HepG2 (cell line): Measurements from ENCODE around the gene SH2B2. TPM values are rescaled to one million over a fixed set of nuclear protein-coding genes. Genes with fewer than 3 reads are reported as not detected.

Experiments used
- ATAC-seq: fragments of 200-7000 bp; cut with Tn5 transposase; 3 replicates; pipeline ENCODE4 v1.9.1; 2020; ENCODE audit warnings: mild to moderate bottlenecking, moderate library complexity
- BruUV-seq: library from RNA; stranded (reverse); fragments of 400-500 nt; replicated peaks from 2 replicates; lab custom pipeline; 2021; lab: Mats Ljungman, UMichigan
- CTCF ChIA-PET: fragments of 300-600 bp; formaldehyde crosslinking; extraction: SDS; loops from one replicate; lab custom pipeline; 2021; ENCODE audit warnings: low total read pairs, inconsistent platforms, low intra/inter-chr PET ratio; lab: Yijun Ruan, JAX
- POLR2A ChIA-PET: fragments of 350-600 bp; sonication (Branson Sonifier 250); formaldehyde crosslinking; loops from one replicate; lab custom pipeline; 2020; ENCODE audit warnings: antibody characterized with exemption, inconsistent platforms; lab: Yijun Ruan, JAX
- DNase-seq: peaks from one replicate; pipeline ENCODE4 v3.0.0-alpha.2; 2015; ENCODE audit warnings: low spot score
- FAIRE-seq: peaks from 3 replicates; lab custom pipeline; 2011; peaks lifted over from hg19 to GRCh38; lab: Jason Lieb, UNC
- H2AFZ ChIP-seq: one replicate; pipeline ENCODE4 v1.6.1; 2011; ENCODE audit warnings: low read length, inconsistent platforms
- H3K27ac ChIP-seq: fragments of 300-600 bp; 3 replicates; pipeline ENCODE4 v1.8.0; 2011; ENCODE audit warnings: mixed run types, mild to moderate bottlenecking, mixed read lengths, low read length, inconsistent platforms; ENCODE audit not compliant: insufficient read depth; ENCODE audit errors: extremely low read length
- H3K27me3 ChIP-seq, 2 experiments: fragments of 200-600 bp in 1 of 2; 2 replicates in 1 of 2; 3 replicates in 1 of 2; pipeline versions ENCODE4 v1.6.0 to v1.8.0; 2011; ENCODE audit warnings: low read length in 2 of 2, mild to moderate bottlenecking in 2 of 2, moderate library complexity in 2 of 2, inconsistent platforms in 1 of 2; ENCODE audit not compliant: insufficient read depth in 2 of 2, control insufficient read depth in 1 of 2
- H3K36me3 ChIP-seq, 2 experiments: fragments of 200-600 bp in 1 of 2; replicated peaks in 1 of 2; 2 replicates in 1 of 2; 3 replicates in 1 of 2; pipeline versions ENCODE4 v1.5.1 to v1.8.0; 2011; ENCODE audit warnings: low read length in 2 of 2, inconsistent platforms in 1 of 2; ENCODE audit not compliant: insufficient read depth in 2 of 2, control insufficient read depth in 1 of 2
- H3K4me1 ChIP-seq: 2 replicates; pipeline ENCODE4 v1.5.1; 2012; ENCODE audit warnings: low read length, inconsistent platforms; ENCODE audit not compliant: insufficient read depth
- H3K4me2 ChIP-seq: 2 replicates; pipeline ENCODE4 v1.6.0; 2011; ENCODE audit warnings: low read depth, low read length, inconsistent platforms
- H3K4me3 ChIP-seq, 3 experiments: fragments of 200-600 bp in 1 of 3; sonication (generic), shearing (Covaris generic) in 1 of 3; replicated peaks in 1 of 3; 2 replicates each; pipeline ENCODE4 v1.5.1; 2011 to 2016; ENCODE audit warnings: low read length in 3 of 3, inconsistent platforms in 2 of 3, low read depth in 2 of 3, mild to moderate bottlenecking in 2 of 3, control low read depth in 1 of 3, mixed read lengths in 1 of 3; ENCODE audit not compliant: insufficient read depth in 1 of 3
- H3K79me2 ChIP-seq: one replicate; pipeline ENCODE4 v1.6.1; 2011; ENCODE audit warnings: low read length, inconsistent platforms; ENCODE audit not compliant: insufficient read depth
- H3K9ac ChIP-seq: 2 replicates; pipeline ENCODE4 v1.6.0; 2011; ENCODE audit warnings: mild to moderate bottlenecking, low read depth, low read length, inconsistent platforms; ENCODE audit not compliant: insufficient read depth
- H3K9me3 ChIP-seq: 2 replicates; pipeline ENCODE4 v1.5.1; 2012; ENCODE audit warnings: mild to moderate bottlenecking, low read length
- H4K20me1 ChIP-seq: 2 replicates; pipeline ENCODE4 v1.6.0; 2011; ENCODE audit warnings: inconsistent platforms, mild to moderate bottlenecking, low read length, moderate library complexity; ENCODE audit not compliant: insufficient read depth
- DNMT3B ChIP-seq: conservative IDR thresholded peaks from 2 replicates; pipeline ENCODE4 v1.6.1; 2016; ENCODE audit warnings: missing biosample characterization, control low read depth
- ETV5 ChIP-seq: IDR thresholded peaks from 2 replicates; pipeline ENCODE4 v1.6.1; 2018; ENCODE audit warnings: missing biosample characterization, missing genetic modification reagents, inconsistent platforms, borderline replicate concordance
- HOXA3 ChIP-seq: sonication (generic); formaldehyde crosslinking; IDR thresholded peaks from 2 replicates; pipeline ENCODE4 v1.5.0; 2020; ENCODE audit warnings: missing genetic modification reagents
- JUN ChIP-seq: sonication (generic); formaldehyde crosslinking; IDR thresholded peaks from 2 replicates; pipeline ENCODE4 v1.4.0; 2020; ENCODE audit warnings: mild to moderate bottlenecking, missing genetic modification reagents
- LCORL ChIP-seq, 2 experiments: fragments of 450-650 bp in 1 of 2; sonication (generic) in 1 of 2; formaldehyde crosslinking in 1 of 2; IDR thresholded peaks; 2 replicates each; pipeline versions ENCODE4 v1.5.0 to v1.6.1; 2017 to 2020; ENCODE audit warnings: antibody characterized with exemption in 1 of 2, missing genetic modification reagents in 1 of 2
- PRPF4 ChIP-seq: fragments of 200-400 bp; formaldehyde crosslinking; IDR thresholded peaks from 2 replicates; pipeline ENCODE4 v1.6.1; 2016; ENCODE audit warnings: low read length, low read depth; ENCODE audit not compliant: poor library complexity, severe bottlenecking
- RBAK ChIP-seq: sonication (generic); formaldehyde crosslinking; IDR thresholded peaks from 2 replicates; pipeline ENCODE4 v1.5.1; 2020; ENCODE audit warnings: mild to moderate bottlenecking, missing genetic modification reagents
- RBM39 ChIP-seq: fragments of 200-400 bp; formaldehyde crosslinking; IDR thresholded peaks from one replicate; pipeline ENCODE4 v1.6.1; 2018; ENCODE audit warnings: antibody characterized with exemption, mild to moderate bottlenecking, low read depth, low read length; ENCODE audit not compliant: poor library complexity, severe bottlenecking
- SNAI1 ChIP-seq: sonication (generic); formaldehyde crosslinking; IDR thresholded peaks from 2 replicates; pipeline ENCODE4 v1.5.0; 2020; ENCODE audit warnings: mild to moderate bottlenecking, missing genetic modification reagents, borderline replicate concordance
- TOE1 ChIP-seq: sonication (generic); formaldehyde crosslinking; IDR thresholded peaks from 2 replicates; pipeline ENCODE4 v1.4.0; 2020; ENCODE audit warnings: mild to moderate bottlenecking, missing genetic modification reagents
- ZNF564 ChIP-seq: sonication (generic); formaldehyde crosslinking; IDR thresholded peaks from 2 replicates; pipeline ENCODE4 v1.8.1; 2023; ENCODE audit warnings: mild to moderate bottlenecking, missing genetic modification reagents
- ZNF749 ChIP-seq: sonication (generic); formaldehyde crosslinking; IDR thresholded peaks from 2 replicates; pipeline ENCODE4 v1.8.0; 2022; ENCODE audit warnings: mild to moderate bottlenecking, missing genetic modification reagents, moderate library complexity, borderline replicate concordance
- ZNF770 ChIP-seq: sonication (generic); formaldehyde crosslinking; IDR thresholded peaks from 2 replicates; pipeline ENCODE4 v1.5.0; 2020; ENCODE audit warnings: mild to moderate bottlenecking, missing genetic modification reagents
- ZNF883 ChIP-seq: sonication (generic); formaldehyde crosslinking; IDR thresholded peaks from 2 replicates; pipeline ENCODE4 v1.5.1; 2020; ENCODE audit warnings: mild to moderate bottlenecking, missing genetic modification reagents; ENCODE audit errors: not compliant biosample characterization
- WGBS: methylation state at CpG from one replicate; pipeline ENCODE4 v1.1.6; 2017; ENCODE audit warnings: low lambda C conversion rate; 5-methylcytosine and 5-hydroxymethylcytosine counted together
- in situ Hi-C: cut with HindIII; loops from 2 replicates; pipeline ENCODE4 v1.10.0; 2017; ENCODE audit warnings: low pct_unique_long_range_greater_than_20kb; ENCODE audit not compliant: extremely low pct_ligation_motif_present
- intact Hi-C: fragments of 100-400 bp; cut with micrococcal nuclease; formaldehyde crosslinking; loops from one replicate; pipeline ENCODE4 v1.10.0; 2022; ENCODE audit not compliant: unreplicated experiment
- polyA plus RNA-seq, 8 experiments: library from polyadenylated mRNA; depleted of rRNA in 3 of 8; stranded (reverse) in 7 of 8; unstranded in 1 of 8; fragments of >200 nt; fragmentation: Illumina TruSeq in 4 of 8; extraction: Trizol in 4 of 8; gene quantifications; 2 replicates each; pipeline versions ENCODE4 v1.2.1 to v1.2.3, GENCODE V29; 2011 to 2016; ENCODE audit warnings: low read depth in 4 of 8, missing spikeins in 1 of 8, mixed read lengths in 1 of 8; ENCODE audit not compliant: insufficient read depth in 1 of 8
- total RNA-seq, 5 experiments: library from RNA; depleted of rRNA; stranded (reverse); fragments of >200 nt; fragmentation: Illumina TruSeq; extraction: Trizol; gene quantifications; 2 replicates each; pipeline ENCODE4 v1.2.3, GENCODE V29; 2016; ENCODE audit warnings: low read depth in 1 of 5
- TF ChIP-seq, protein P1 (sequence below): sonication (generic); formaldehyde crosslinking; IDR thresholded peaks from 2 replicates; pipeline ENCODE4 v1.5.0; 2020; ENCODE audit warnings: mild to moderate bottlenecking, missing genetic modification reagents

SH2B2 gene
- total and polyA plus RNA-seq, 2 of the 13 experiments (the other 11 are each of a cell fraction or from before 2014, with no cell fraction given), result 0.46 to 1.3 TPM

GRCh38 chr7:102320601-102321350 lies 34.1 kb downstream of the SH2B2 start:
- no peak overlapping the region for H2AFZ ChIP-seq
- no peak for TF ChIP-seq ZNF564 (CRISPR knock-in tag)
- no peak for TF ChIP-seq RBAK (CRISPR knock-in tag)
- no peak for TF ChIP-seq ZNF749 (CRISPR knock-in tag)
- TF ChIP-seq, protein P1, sequence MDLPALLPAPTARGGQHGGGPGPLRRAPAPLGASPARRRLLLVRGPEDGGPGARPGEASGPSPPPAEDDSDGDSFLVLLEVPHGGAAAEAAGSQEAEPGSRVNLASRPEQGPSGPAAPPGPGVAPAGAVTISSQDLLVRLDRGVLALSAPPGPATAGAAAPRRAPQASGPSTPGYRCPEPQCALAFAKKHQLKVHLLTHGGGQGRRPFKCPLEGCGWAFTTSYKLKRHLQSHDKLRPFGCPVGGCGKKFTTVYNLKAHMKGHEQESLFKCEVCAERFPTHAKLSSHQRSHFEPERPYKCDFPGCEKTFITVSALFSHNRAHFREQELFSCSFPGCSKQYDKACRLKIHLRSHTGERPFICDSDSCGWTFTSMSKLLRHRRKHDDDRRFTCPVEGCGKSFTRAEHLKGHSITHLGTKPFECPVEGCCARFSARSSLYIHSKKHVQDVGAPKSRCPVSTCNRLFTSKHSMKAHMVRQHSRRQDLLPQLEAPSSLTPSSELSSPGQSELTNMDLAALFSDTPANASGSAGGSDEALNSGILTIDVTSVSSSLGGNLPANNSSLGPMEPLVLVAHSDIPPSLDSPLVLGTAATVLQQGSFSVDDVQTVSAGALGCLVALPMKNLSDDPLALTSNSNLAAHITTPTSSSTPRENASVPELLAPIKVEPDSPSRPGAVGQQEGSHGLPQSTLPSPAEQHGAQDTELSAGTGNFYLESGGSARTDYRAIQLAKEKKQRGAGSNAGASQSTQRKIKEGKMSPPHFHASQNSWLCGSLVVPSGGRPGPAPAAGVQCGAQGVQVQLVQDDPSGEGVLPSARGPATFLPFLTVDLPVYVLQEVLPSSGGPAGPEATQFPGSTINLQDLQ (CRISPR knock-in tag), result no peak
- TF ChIP-seq LCORL (IDR thresholded peaks at IDR 0.05), result no peak
- no peak for TF ChIP-seq LCORL (CRISPR knock-in tag; IDR thresholded peaks at IDR 0.05)
- no peak for TF ChIP-seq SNAI1 (CRISPR knock-in tag)
- TF ChIP-seq ZNF770 (CRISPR knock-in tag), result no peak
- TF ChIP-seq ETV5 (CRISPR knock-in tag), result no peak
- TF ChIP-seq HOXA3 (CRISPR knock-in tag), result no peak
- no peak for TF ChIP-seq TOE1
- TF ChIP-seq PRPF4, result no peak
- no peak for TF ChIP-seq DNMT3B (CRISPR knock-in tag)
- no peak for TF ChIP-seq RBM39
- TF ChIP-seq ZNF883 (CRISPR knock-in tag), result no peak
- no peak for TF ChIP-seq JUN (CRISPR knock-in tag)
- no peak overlapping the region for H3K4me2 ChIP-seq
- ChIA-PET POLR2A (no interaction called here), CTCF (no interaction called here)
- H3K27ac ChIP-seq, result no peak overlapping the region
- WGBS, result 95% methylated on average over 32 of the region's 37 CpGs
- H3K27me3 ChIP-seq, result no peaks in the 10 kb centered on the region
- H3K4me1 ChIP-seq, result no peaks in the 10 kb centered on the region
- ATAC-seq (no peak), DNase-seq (no peak), FAIRE-seq (no peak)
- intact Hi-C loops, result no loop called here
- no peak overlapping the region for H3K9ac ChIP-seq
- no peak overlapping the region for H3K4me3 ChIP-seq
- no peaks in the 10 kb centered on the region for H3K36me3 ChIP-seq
- no peaks in the 10 kb centered on the region for H3K9me3 ChIP-seq
- BruUV-seq, result no TSS peak
- H4K20me1 ChIP-seq, result no peaks in the 10 kb centered on the region
- in situ Hi-C loops, result no loop called here
- no peaks in the 10 kb centered on the region for H3K79me2 ChIP-seq
